Urinary bladder (tissue), 4 donors: ENCODE results near the gene ZNF416. TPM values are rescaled to one million over a fixed set of nuclear protein-coding genes. Genes with fewer than 3 reads are reported as not detected.

ENCODE experiments used
- DNase-seq: peaks from one replicate; pipeline ENCODE4 v3.0.0-alpha.2; 2015; ENCODE audit errors: extremely low spot score
- H3K27ac ChIP-seq: one replicate; pipeline ENCODE4 v1.5.1; 2013; ENCODE audit warnings: low read depth, mild to moderate bottlenecking, moderate library complexity
- H3K36me3 ChIP-seq: one replicate; pipeline ENCODE4 v1.6.1; 2013; ENCODE audit warnings: mild to moderate bottlenecking, moderate library complexity; ENCODE audit not compliant: insufficient read depth
- H3K4me1 ChIP-seq: one replicate; pipeline ENCODE4 v1.6.1; 2013; ENCODE audit warnings: mild to moderate bottlenecking, moderate library complexity; ENCODE audit not compliant: insufficient read depth
- H3K4me3 ChIP-seq: one replicate; pipeline ENCODE4 v1.5.1; 2013; ENCODE audit warnings: low read depth, low read length
- WGBS: extraction: QIAGEN DNeasy Blood & Tissue Kit; methylation state at CpG from one replicate; pipeline ENCODE4 v1.1.7; 2013; 5-methylcytosine and 5-hydroxymethylcytosine counted together
- polyA plus RNA-seq: library from polyadenylated mRNA; stranded (reverse); fragments of 200-250 nt; gene quantifications from one replicate; pipeline ENCODE4 v1.2.3, GENCODE V29; 2013
- total RNA-seq: library from RNA; depleted of rRNA; stranded (reverse); fragments of >200 nt; gene quantifications from one replicate; pipeline ENCODE4 v1.2.3, GENCODE V29; 2014
- donor health status: healthy with polysubstance abuse.
- donor health status: healthy.

Gene ZNF416
- total RNA-seq (7.9 TPM), polyA plus RNA-seq (4.6 TPM)

GRCh38 chr19:57578487-57579205 is at the start of gene ZNF416:
Gene ZNF416, minus strand, starts transcription at chr19:57578911. Its CDS starts 207 bp downstream, at chr19:57578704.
- no peak within 1 kb of the TSS for H3K27ac ChIP-seq
- under 1% methylated on average over 62 of the region's 62 CpGs for WGBS
- H3K4me1 ChIP-seq = peaks cover 2% of the 10 kb centered on the region
- H3K4me3 ChIP-seq = peak within 1 kb of the TSS; percentile 96
- DNase-seq = peak; percentile 96
- peaks cover 10% of the 10 kb centered on the region for H3K36me3 ChIP-seq

GRCh38 chr19:57623091-57623490 is 44.4 kb upstream of the ZNF416 start:
- Histone ChIP-seq H3K36me3 (peaks cover 13% of the 10 kb centered on the region), H3K4me3 (no peak overlapping the region), H3K4me1 (no peaks in the 10 kb centered on the region), H3K27ac (no peak overlapping the region)
- no peak for DNase-seq

DNA sequence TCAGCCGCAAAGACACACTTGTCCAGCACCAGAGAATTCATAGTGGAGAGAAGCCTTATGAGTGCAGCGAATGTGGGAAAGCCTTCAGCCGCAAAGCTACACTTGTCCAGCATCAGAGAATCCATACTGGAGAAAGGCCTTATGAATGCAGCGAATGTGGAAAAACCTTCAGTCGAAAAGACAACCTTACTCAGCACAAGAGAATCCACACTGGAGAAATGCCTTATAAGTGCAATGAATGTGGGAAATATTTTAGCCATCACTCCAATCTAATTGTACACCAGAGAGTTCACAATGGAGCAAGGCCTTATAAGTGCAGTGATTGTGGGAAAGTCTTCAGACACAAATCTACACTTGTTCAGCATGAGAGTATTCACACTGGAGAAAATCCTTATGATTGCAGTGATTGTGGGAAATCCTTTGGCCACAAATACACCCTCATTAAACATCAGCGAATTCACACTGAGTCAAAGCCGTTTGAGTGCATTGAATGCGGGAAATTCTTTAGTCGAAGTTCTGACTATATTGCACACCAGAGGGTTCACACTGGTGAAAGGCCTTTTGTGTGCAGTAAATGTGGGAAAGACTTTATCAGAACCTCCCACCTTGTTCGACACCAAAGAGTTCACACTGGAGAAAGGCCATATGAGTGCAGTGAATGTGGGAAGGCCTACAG is 42.1 kb upstream of the ZNF416 start:
- Histone ChIP-seq H3K4me3 (no peak overlapping the region), H3K4me1 (no peaks in the 10 kb centered on the region), H3K36me3 (peaks cover 13% of the 10 kb centered on the region), H3K27ac (no peak overlapping the region)
- 98% methylated on average over 10 of the region's 10 CpGs for WGBS
- no peak for DNase-seq

DNA sequence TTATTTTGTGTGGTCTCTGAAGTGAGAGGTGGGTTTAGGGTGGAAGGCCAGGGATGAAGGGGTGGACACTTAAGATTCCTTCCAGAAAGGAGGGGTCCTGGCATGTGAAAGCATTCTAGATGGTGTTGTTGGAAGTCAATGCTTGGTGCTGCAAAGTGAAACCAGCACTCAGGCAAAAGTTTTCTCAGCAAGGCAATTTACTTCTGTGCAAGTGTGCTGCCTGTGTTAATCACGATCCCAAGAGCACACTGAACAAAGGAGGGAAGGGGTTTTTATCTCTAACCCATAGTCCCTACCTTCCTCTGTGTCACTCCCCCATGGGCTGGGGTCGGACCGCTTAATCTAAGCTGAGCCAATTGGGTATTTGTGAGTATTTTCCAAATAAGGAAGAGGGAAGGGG is 36.6 kb upstream of the ZNF416 start:
- peaks cover 3% of the 10 kb centered on the region for H3K4me1 ChIP-seq
- DNase-seq = no peak
- 98% methylated on average over 3 of the region's 3 CpGs for WGBS
- no peak overlapping the region for H3K27ac ChIP-seq
- H3K36me3 ChIP-seq = peaks cover 5% of the 10 kb centered on the region
- no peak overlapping the region for H3K4me3 ChIP-seq

- Histone ChIP-seq H3K36me3 (peaks cover 5% of the 10 kb centered on the region), H3K4me1 (peaks cover 3% of the 10 kb centered on the region), H3K4me3 (peak within 1 kb of the TSS; percentile 97), H3K27ac (peak within 1 kb of the TSS; percentile 63)
- WGBS = 1% methylated on average over 64 of the region's 64 CpGs
- peak; percentile 76 for DNase-seq
Measured at GRCh38 chr19:57613941-57614743, 35.4 kb upstream of the ZNF416 start, which contains the start of gene ZNF134. Gene ZNF134, plus strand, starts transcription at chr19:57614242. Its CDS starts 5,227 bp downstream, at chr19:57619469.

DNA sequence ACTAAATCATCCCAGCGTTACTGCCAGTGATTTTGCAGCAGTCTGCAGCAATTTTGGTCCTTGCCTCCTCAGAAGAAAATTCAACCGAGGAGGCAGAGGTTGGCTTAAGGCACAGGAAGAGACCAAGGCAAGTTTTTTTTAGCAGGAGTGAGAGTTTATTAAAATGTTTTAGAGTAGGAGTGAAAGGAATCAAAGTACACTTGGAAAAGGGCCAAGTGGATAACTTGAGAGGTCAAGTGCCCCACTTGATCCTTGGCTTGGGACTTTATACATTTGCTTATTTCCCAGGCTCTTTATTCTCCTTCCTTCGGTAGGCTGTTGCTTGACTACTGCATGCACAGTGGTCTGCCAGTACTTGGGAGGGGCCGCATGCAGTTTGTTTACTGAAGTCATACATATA is 32.4 kb upstream of the ZNF416 start:
- H3K4me1 ChIP-seq = peaks cover 3% of the 10 kb centered on the region
- no peak overlapping the region for H3K4me3 ChIP-seq
- no peaks in the 10 kb centered on the region for H3K36me3 ChIP-seq
- no peak for DNase-seq
- WGBS = 88% methylated on average over 4 of the region's 4 CpGs
- no peak overlapping the region for H3K27ac ChIP-seq

GRCh38 chr19:57606931-57607330 is 28.2 kb upstream of the ZNF416 start:
- H3K27ac ChIP-seq = no peak overlapping the region

GRCh38 chr19:57599761-57600383 is 21.2 kb upstream of the ZNF416 start, which contains the start of gene ZNF530:
Gene ZNF530, plus strand, starts transcription at chr19:57599885. Its CDS starts 4,461 bp downstream, at chr19:57604346.
- Histone ChIP-seq H3K36me3 (peaks cover 2% of the 10 kb centered on the region), H3K27ac (no peak within 1 kb of the TSS), H3K4me1 (no peaks in the 10 kb centered on the region), H3K4me3 (peak within 1 kb of the TSS; percentile 62)
- peak; percentile 80 for DNase-seq
- under 1% methylated on average over 53 of the region's 53 CpGs for WGBS

More at GRCh38 chr19:57606931-57607330, 28.2 kb upstream of the ZNF416 start:
- no peaks in the 10 kb centered on the region for H3K4me1 ChIP-seq
- no peak for DNase-seq
- peaks cover 4% of the 10 kb centered on the region for H3K36me3 ChIP-seq
- WGBS = 98% methylated on average over 5 of the region's 5 CpGs
- H3K4me3 ChIP-seq = no peak overlapping the region

GRCh38 chr19:57599377-57599760 is 20.7 kb upstream of the ZNF416 start:
- H3K36me3 ChIP-seq = no peaks in the 10 kb centered on the region
- no peak overlapping the region for H3K27ac ChIP-seq
- no peaks in the 10 kb centered on the region for H3K4me1 ChIP-seq
- H3K4me3 ChIP-seq = peak overlapping the region; percentile 62
- DNase-seq = no peak
- WGBS = 53% methylated on average over 8 of the region's 8 CpGs

- DNase-seq = no peak
- peaks cover 2% of the 10 kb centered on the region for H3K4me1 ChIP-seq
- 99% methylated on average over 1 of the region's 1 CpG for WGBS
- H3K27ac ChIP-seq = no peak overlapping the region
- H3K4me3 ChIP-seq = no peak overlapping the region
- peaks cover 7% of the 10 kb centered on the region for H3K36me3 ChIP-seq
Measured at GRCh38 chr19:57587529-57587928, 8.8 kb upstream of the ZNF416 start.

- H3K36me3 ChIP-seq = peaks cover 2% of the 10 kb centered on the region
- under 1% methylated on average over 76 of the region's 76 CpGs for WGBS
- H3K4me3 ChIP-seq = peak within 1 kb of the TSS; percentile 58
- peak; percentile 94 for DNase-seq
- H3K4me1 ChIP-seq = peaks cover 2% of the 10 kb centered on the region
- H3K27ac ChIP-seq = no peak within 1 kb of the TSS
Measured at GRCh38 chr19:57583521-57584416, 5.1 kb upstream of the ZNF416 start, which contains the start of gene ZIK1. Gene ZIK1, plus strand, starts transcription at chr19:57584145. Its CDS starts 212 bp downstream, at chr19:57584357.

DNA sequence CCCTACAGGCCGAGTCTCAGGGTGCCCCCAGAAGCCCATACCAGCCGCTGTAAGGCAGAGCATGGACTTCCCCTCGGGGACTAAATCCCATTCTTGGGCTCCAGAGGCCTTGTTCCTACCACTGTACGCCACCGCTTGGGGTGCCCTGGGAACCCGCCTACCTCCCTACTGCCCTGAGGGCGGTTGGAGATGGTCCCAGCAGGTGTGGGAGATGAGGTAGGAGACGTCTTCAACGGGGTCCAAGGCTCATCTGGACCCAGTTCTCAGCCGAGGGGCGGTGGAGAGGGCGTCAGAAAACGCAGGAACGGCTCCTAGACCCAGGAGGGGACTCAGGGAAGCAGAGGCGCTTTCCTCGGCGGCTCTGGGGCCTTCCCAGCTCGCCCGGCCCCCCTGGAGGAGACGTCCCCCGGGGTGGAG is 4.4 kb upstream of the ZNF416 start:
- Histone ChIP-seq H3K27ac (no peak overlapping the region), H3K4me3 (peak overlapping the region; percentile 58), H3K36me3 (no peaks in the 10 kb centered on the region), H3K4me1 (peaks cover 2% of the 10 kb centered on the region)
- DNase-seq = no peak
- WGBS = 32% methylated on average over 21 of the region's 21 CpGs
